HG03342 (cell line): Measurements from ENCODE around the gene ZNF552.
"Not testable (repeated sequence)": the region's sequence is repeated elsewhere in the genome, so short reads cannot be mapped to it uniquely, and the experiment has no call there.

Experiments
- ATAC-seq: cut with Tn5 transposase; IDR thresholded peaks from one replicate; pipeline ENCODE4 v1.9.1; 2021; ENCODE audit warnings: mild to moderate bottlenecking, moderate library complexity; ENCODE audit not compliant: unreplicated experiment

The ZNF552 gene

GRCh38 chr19:57814505-57815246 is at the start of gene ZNF552:
Gene ZNF552 (minus strand): TSS chr19:57814913. CDS start chr19:57814743, 170 bp downstream.
- peak; percentile 70 for ATAC-seq

- not testable (repeated sequence) for ATAC-seq
These were observed 47.6 kb upstream of the ZNF552 start for GRCh38 chr19:57862351-57862750.

GRCh38 chr19:57854117-57854516 is 39.4 kb upstream of the ZNF552 start:
- not testable (repeated sequence) for ATAC-seq

GRCh38 chr19:57851812-57852603 is 37.3 kb upstream of the ZNF552 start:
- ATAC-seq = not testable (repeated sequence)

GRCh38 chr19:57850553-57851017 is 35.9 kb upstream of the ZNF552 start:
- ATAC-seq = no peak

GRCh38 chr19:57849666-57850473 is 35.2 kb upstream of the ZNF552 start, which contains the start of gene ZNF587:
Gene ZNF587 (plus strand): TSS chr19:57849859. CDS start chr19:57850039, 180 bp downstream.
- peak; percentile 95 for ATAC-seq

GRCh38 chr19:57849162-57849665 is 34.5 kb upstream of the ZNF552 start:
- peak; percentile 19 for ATAC-seq

- ATAC-seq = not testable (repeated sequence)
These were observed 32.5 kb upstream of the ZNF552 start for GRCh38 chr19:57847164-57847563.

GRCh38 chr19:57841122-57841763 is 26.5 kb upstream of the ZNF552 start:
- ATAC-seq = no peak

GRCh38 chr19:57838622-57839191 is 24.0 kb upstream of the ZNF552 start:
- ATAC-seq = not testable (repeated sequence)

GRCh38 chr19:57836991-57837390 is 22.3 kb upstream of the ZNF552 start:
- not testable (repeated sequence) for ATAC-seq

- no peak for ATAC-seq
These were observed 15.4 kb upstream of the ZNF552 start, which contains the start of gene ZNF587B for GRCh38 chr19:57830071-57830602. Gene ZNF587B (plus strand): TSS chr19:57830299. CDS start chr19:57830529, 230 bp downstream.

- ATAC-seq = no peak
These were observed 14.6 kb upstream of the ZNF552 start for GRCh38 chr19:57829316-57829715.

- ATAC-seq = no peak
These were observed 10.8 kb upstream of the ZNF552 start for GRCh38 chr19:57825511-57825910.

- not testable (repeated sequence) for ATAC-seq
These were observed 8.9 kb upstream of the ZNF552 start for GRCh38 chr19:57823608-57824007.

GRCh38 chr19:57823155-57823554 is 8.4 kb upstream of the ZNF552 start:
- ATAC-seq = not testable (repeated sequence)

- not testable (repeated sequence) for ATAC-seq
These were observed 6.8 kb upstream of the ZNF552 start for GRCh38 chr19:57821501-57821900.

GRCh38 chr19:57821095-57821494 is 6.4 kb upstream of the ZNF552 start:
- not testable (repeated sequence) for ATAC-seq

- no peak for ATAC-seq
These were observed 5.9 kb upstream of the ZNF552 start for GRCh38 chr19:57820599-57820998.
